Colonic mucosa (tissue), 4 donors: ENCODE data around the gene GPRC6A. TPM values are rescaled to one million over a fixed set of nuclear protein-coding genes. Genes with fewer than 3 reads are reported as not detected.
"Not testable (repeated sequence)": the region's sequence is repeated elsewhere in the genome, so short reads cannot be mapped to it uniquely, and the experiment has no call there.

Experiments
- DNase-seq: peaks from one replicate; pipeline ENCODE4 v3.0.0-alpha.2; 2020
- H3K27ac ChIP-seq: fragments of 200-600 bp; one replicate; pipeline ENCODE4 v1.8.0; 2021
- H3K27me3 ChIP-seq: fragments of 200-600 bp; one replicate; pipeline ENCODE4 v1.8.0; 2021
- H3K36me3 ChIP-seq: fragments of 200-600 bp; one replicate; pipeline ENCODE4 v1.8.0; 2021
- H3K4me1 ChIP-seq: fragments of 200-600 bp; one replicate; pipeline ENCODE4 v1.8.0; 2021; ENCODE audit warnings: mild to moderate bottlenecking
- H3K4me3 ChIP-seq: fragments of 200-600 bp; one replicate; pipeline ENCODE4 v1.8.0; 2021
- H3K9ac ChIP-seq, 2 donors: one replicate each; pipeline ENCODE4 v1.7.0; 2013; ENCODE audit warnings: control low read depth in 2 of 2, low read depth in 2 of 2, low read length in 2 of 2
- H3K9me3 ChIP-seq: fragments of 200-600 bp; one replicate; pipeline ENCODE4 v1.8.0; 2021
- intact Hi-C: fragments of 100-400 bp; cut with DNase I; formaldehyde crosslinking; loops from one replicate; pipeline ENCODE4 v1.14.1; 2022
- total RNA-seq, 2 donors: library from RNA; stranded (reverse); fragmentation: NEBNext Ultra II Directional in 1 of 2; extraction: Animal tissue kit (Norgen Biotek cat#: 25700) in 1 of 2; gene quantifications; one replicate each; pipeline ENCODE4 v1.2.1, GENCODE V29; 2021
- TF ChIP-seq, protein P1 (sequence below): fragments of 200-600 bp; IDR thresholded peaks from one replicate; pipeline ENCODE4 v1.8.0; 2022; ENCODE audit warnings: antibody characterized with exemption, mild to moderate bottlenecking
- donor health status: healthy.
- donor health status: DM: no; HTN: no; CAD: no.
- donor health status: DM: no; HTN: no; CAD: no.

GPRC6A gene
- total RNA-seq, 2 donors from 2014 or later, result 0.11 to 0.17 TPM

DNA sequence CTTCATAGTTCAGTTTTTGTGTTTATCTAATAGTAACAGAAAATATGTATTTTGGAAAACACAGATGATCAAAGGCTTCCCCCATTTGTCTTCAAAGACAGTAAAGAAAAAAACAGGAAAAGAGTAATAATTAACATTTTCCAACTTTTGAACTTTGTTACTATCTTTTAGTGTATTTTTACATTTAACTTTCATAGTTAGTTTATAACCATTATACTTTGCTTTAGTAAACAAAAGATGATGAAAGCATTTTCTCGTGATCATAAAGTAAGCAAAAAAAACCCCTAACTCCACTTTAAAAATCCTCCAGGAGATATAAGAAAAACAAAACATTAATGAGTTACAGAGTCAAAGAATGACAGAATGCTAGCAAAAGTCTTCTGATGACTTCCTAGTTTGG, 13.6 kb upstream of the GPRC6A start:
- Histone ChIP-seq H3K27ac (no peak overlapping the region), H3K36me3 (no peaks in the 10 kb centered on the region), H3K9me3 (no peaks in the 10 kb centered on the region), H3K4me3 (no peak overlapping the region), H3K4me1 (no peaks in the 10 kb centered on the region), H3K9ac (no peak overlapping the region), H3K27me3 (no peaks in the 10 kb centered on the region)
- DNase-seq, result no peak
- TF ChIP-seq, protein P1, sequence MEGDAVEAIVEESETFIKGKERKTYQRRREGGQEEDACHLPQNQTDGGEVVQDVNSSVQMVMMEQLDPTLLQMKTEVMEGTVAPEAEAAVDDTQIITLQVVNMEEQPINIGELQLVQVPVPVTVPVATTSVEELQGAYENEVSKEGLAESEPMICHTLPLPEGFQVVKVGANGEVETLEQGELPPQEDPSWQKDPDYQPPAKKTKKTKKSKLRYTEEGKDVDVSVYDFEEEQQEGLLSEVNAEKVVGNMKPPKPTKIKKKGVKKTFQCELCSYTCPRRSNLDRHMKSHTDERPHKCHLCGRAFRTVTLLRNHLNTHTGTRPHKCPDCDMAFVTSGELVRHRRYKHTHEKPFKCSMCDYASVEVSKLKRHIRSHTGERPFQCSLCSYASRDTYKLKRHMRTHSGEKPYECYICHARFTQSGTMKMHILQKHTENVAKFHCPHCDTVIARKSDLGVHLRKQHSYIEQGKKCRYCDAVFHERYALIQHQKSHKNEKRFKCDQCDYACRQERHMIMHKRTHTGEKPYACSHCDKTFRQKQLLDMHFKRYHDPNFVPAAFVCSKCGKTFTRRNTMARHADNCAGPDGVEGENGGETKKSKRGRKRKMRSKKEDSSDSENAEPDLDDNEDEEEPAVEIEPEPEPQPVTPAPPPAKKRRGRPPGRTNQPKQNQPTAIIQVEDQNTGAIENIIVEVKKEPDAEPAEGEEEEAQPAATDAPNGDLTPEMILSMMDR, result no peak
- intact Hi-C loops, result no loop called here

DNA sequence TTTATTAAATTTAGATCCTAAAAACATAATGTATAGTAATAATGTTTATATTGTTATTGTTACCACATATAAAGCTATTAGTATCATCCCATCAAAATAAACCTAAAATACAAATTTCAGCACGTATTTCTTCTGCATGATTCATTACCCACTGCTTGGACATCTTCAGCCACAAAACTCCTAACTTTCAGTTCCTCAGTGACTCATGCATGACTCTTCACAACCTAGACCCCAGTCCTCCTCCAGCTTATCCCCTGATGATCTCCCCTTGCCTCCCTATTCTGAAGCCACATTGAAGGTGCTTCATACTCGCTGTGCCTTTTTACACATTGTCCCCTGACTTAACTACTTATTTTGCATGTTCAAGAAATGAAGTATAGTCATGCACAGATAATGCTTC, 11.2 kb upstream of the GPRC6A start:
- no peak overlapping the region for H3K27ac ChIP-seq
- DNase-seq, result no peak
- no peaks in the 10 kb centered on the region for H3K9me3 ChIP-seq
- TF ChIP-seq, protein P1, result no peak
- no peak overlapping the region for H3K4me3 ChIP-seq
- no peaks in the 10 kb centered on the region for H3K4me1 ChIP-seq
- no peak overlapping the region for H3K9ac ChIP-seq
- no peaks in the 10 kb centered on the region for H3K36me3 ChIP-seq
- H3K27me3 ChIP-seq, result no peaks in the 10 kb centered on the region
- intact Hi-C loops, result no loop called here

DNA sequence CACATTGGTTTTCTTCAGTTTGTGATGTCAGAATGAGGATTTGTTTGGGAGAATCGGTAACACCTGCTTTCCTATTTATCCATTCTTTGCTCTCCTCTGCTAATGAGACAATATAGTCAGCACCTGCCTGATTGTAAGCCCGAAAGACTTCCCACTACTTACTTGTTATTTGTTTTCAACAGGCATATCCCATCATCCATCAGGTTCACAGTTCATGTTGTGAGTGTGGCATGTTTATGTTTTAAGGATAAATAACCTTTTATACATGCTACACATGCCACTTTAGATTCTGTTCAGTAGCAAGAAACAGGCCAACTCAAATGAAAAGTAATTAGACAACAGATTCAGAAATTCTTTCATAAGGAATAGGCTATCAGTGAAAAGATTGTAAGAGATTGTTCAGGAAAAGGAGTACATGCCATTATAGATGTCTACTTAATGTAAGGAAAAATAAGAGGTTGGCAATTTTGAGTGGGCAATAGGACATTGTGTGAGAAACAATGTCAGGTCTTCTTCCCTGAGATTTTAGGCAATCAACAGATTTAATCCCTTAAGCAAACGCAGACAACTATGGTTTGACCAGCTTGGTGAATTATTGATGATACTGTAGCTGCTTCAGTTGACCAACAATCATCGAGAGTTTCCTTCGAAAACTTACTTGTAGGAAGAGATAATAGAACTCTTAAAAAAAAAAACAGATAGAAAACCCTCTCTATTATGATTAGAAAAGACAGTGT, 7.9 kb upstream of the GPRC6A start:
- no peak overlapping the region for H3K9ac ChIP-seq
- no peaks in the 10 kb centered on the region for H3K4me1 ChIP-seq
- intact Hi-C loops, result no loop called here
- TF ChIP-seq, protein P1, result no peak
- no peak overlapping the region for H3K27ac ChIP-seq
- no peak overlapping the region for H3K4me3 ChIP-seq
- no peak for DNase-seq
- no peaks in the 10 kb centered on the region for H3K36me3 ChIP-seq
- no peaks in the 10 kb centered on the region for H3K27me3 ChIP-seq
- no peaks in the 10 kb centered on the region for H3K9me3 ChIP-seq

DNA sequence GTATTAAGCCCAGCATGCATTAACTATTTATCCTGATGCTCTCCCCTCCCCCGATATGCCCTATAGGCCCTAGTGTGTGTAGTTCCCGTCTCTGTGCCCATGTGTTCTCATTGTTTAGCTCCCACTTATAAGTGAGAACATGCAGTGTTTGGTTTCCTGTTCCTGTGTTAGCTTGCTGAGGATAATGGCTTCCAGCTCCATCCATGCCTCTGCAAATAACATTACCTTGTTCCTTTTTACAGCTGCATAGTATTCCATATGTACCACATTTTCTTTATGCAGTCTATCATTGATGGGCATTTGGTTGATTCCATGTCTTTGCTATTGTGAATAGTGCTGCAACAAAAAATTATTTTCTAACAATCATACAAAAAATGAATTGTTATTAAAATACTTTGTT, 5.6 kb upstream of the GPRC6A start:
- intact Hi-C loops, H3K36me3 ChIP-seq, H3K27ac ChIP-seq, H3K4me1 ChIP-seq, H3K9ac ChIP-seq, H3K9me3 ChIP-seq, H3K4me3 ChIP-seq, DNase-seq, H3K27me3 ChIP-seq: not testable (repeated sequence)

DNA sequence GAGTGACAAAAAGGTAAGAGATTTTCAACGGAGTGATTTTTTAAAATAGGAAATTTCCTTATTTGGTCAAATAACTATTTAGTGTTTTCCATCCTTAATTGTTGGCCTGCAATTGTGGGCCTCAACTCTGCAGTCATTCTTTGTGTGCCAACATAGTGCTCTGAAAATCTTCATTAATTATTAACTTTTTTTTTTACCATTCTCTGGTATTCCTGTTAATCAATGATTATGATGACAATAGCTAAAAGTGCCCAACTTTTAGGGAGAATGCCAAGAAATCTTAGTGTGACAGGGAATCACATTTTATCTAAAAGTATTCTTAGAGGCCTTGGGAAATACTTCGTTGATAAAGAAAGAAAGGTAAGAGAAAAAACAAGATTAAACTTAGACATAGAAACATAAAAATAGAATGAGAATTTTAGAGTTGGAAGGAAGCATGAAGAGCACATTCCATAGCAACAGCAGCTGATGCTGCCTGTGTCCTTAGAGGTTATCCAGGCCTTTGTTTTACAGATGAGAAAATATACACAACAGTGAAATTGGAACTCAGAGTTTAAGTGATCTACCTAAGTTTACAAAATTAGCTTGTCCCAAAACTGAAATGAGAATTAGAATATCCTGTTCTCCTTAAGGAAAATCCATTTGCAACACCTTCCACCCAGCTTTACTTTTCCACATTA, 1.2 kb downstream of the GPRC6A start:
- no peak overlapping the region for H3K4me3 ChIP-seq
- no peak overlapping the region for H3K9ac ChIP-seq
- H3K27ac ChIP-seq, result no peak overlapping the region
- DNase-seq, result no peak
- H3K27me3 ChIP-seq, result no peaks in the 10 kb centered on the region
- no peaks in the 10 kb centered on the region for H3K36me3 ChIP-seq
- intact Hi-C loops, result no loop called here
- no peaks in the 10 kb centered on the region for H3K4me1 ChIP-seq
- TF ChIP-seq, protein P1, result no peak
- H3K9me3 ChIP-seq, result no peaks in the 10 kb centered on the region

DNA sequence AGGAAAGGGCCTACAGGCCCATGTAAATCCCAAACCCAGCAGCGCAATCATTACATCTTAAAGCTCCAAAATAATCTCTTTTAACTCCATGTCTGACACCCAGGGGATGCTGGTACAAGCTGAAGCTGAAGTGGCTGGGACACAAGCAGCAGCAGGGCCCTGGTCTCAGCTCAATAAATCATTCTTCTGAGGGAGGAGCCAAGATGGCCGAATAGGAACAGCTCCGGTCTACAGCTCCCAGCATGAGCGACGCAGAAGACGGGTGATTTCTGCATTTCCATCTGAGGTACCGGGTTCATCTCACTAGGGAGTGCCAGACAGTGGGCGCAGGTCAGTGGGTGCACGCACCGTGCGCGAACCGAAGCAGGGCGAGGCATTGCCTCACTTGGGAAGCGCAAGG, 12.5 kb downstream of the GPRC6A start:
- H3K27ac ChIP-seq, H3K9me3 ChIP-seq, DNase-seq, H3K4me3 ChIP-seq, H3K27me3 ChIP-seq, H3K36me3 ChIP-seq, H3K4me1 ChIP-seq, H3K9ac ChIP-seq, intact Hi-C loops: not testable (repeated sequence)
